ENCODE data around the gene DHFR.
A peak's percentile ranks its signal among the peaks of the same experiment; 100 is the strongest.

DHFR gene

DNA sequence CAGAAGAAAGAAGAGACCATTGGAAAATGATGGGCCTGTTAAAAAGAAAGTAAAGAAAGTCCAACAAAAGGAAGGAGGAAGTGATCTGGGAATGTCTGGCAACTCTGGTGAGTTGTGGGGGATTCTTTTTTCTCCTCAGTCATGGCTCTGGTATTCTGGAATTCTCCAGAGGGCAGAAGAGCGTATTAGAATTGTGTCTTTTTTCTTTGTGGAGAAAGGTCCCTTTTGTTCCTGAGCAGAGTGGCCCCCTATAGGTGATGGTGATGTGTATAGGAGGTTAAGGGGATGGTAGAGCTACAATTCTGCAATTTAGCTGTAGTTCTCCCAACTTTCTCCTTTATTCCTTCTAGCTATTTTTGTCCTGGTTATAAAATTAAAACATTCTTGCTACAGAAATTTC lies 1.6 kb upstream of the DHFR start:
- H3K4me1 ChIP-seq (ENCODE audit: control insufficient read depth in 2 of 2, insufficient read depth in 2 of 2, low read length in 2 of 2), result peaks cover 5 to 15% of the 10 kb centered on the region in 2 donors
- H3K27ac ChIP-seq (ENCODE audit: low read depth in 2 of 2, low read length in 2 of 2), result no peak overlapping the region
- H3K9me3 ChIP-seq (ENCODE audit: control insufficient read depth in 2 of 2, low read length in 2 of 2), result no peaks in the 10 kb centered on the region
- no peak overlapping the region for H3K9ac ChIP-seq (ENCODE audit: low read depth in 1 of 2, low read length in 2 of 2)
- H3K27me3 ChIP-seq (ENCODE audit: control insufficient read depth in 2 of 2, insufficient read depth in 2 of 2, low read length in 2 of 2), result no peaks in the 10 kb centered on the region
- no peak overlapping the region for H3K4me3 ChIP-seq (ENCODE audit: low read length in 2 of 2)
- peaks cover 16 to 29% of the 10 kb centered on the region in 2 donors for H3K36me3 ChIP-seq (ENCODE audit: control insufficient read depth in 2 of 2, insufficient read depth in 2 of 2, low read length in 2 of 2)

DNA sequence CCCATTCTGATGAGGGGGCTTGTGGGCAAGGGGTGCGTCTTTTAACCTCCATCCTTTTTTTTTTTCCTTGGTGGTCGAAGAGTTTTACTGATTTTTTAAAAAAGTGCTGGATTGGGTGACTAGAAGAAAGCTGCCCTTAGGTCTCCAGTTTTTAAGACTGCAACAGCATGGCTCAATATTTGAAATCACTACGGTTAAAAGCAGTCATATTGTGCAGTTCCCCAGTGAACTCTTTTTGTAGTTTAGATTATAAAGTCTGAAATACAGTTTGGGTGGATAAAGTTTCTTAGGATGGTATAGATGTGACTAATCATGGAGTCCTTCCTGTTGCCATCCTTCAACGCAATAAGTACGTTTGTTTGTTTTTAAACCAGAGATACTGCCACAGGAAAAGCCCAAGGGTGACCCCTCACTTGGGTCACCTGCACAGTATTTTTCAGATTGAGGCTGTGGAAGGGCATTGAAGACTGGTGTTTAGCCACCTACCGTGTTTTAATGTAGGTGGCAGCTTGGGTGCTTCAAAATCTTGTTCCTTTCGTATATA lies 520 bp upstream of the DHFR start:
- Histone ChIP-seq H3K9ac (ENCODE audit: low read depth in 1 of 2, low read length in 2 of 2) (peak overlapping the region; percentile 38 to 69), H3K4me1 (ENCODE audit: control insufficient read depth in 2 of 2, insufficient read depth in 2 of 2, low read length in 2 of 2) (peaks cover 5 to 15% of the 10 kb centered on the region in 2 donors), H3K9me3 (ENCODE audit: control insufficient read depth in 2 of 2, low read length in 2 of 2) (no peaks in the 10 kb centered on the region), H3K27me3 (ENCODE audit: control insufficient read depth in 2 of 2, insufficient read depth in 2 of 2, low read length in 2 of 2) (no peaks in the 10 kb centered on the region), H3K4me3 (ENCODE audit: low read length in 2 of 2) (peak overlapping the region; percentile 67 to 76), H3K36me3 (ENCODE audit: control insufficient read depth in 2 of 2, insufficient read depth in 2 of 2, low read length in 2 of 2) (peaks cover 13 to 27% of the 10 kb centered on the region in 2 donors), H3K27ac (ENCODE audit: low read depth in 2 of 2, low read length in 2 of 2) (peak overlapping the region; percentile 91 to 95)

DNA sequence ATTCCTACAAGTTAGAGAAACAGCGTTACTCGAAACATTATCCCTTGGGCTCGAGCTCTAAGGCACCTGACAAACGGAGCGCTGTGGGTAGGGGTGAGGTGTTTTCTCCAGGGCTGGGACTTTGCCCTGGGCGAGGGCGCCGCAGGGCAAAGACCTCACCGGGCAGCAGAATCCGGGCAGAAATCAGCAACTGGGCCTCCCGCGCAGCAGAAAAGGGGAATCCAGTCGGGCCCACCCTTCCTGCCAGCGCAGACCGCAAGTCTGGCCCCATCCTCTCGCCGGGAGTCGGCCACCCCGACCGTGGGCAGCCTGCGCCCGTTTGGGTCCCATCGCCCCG lies 761 bp downstream of the DHFR start:
- peaks cover 5 to 15% of the 10 kb centered on the region in 2 donors for H3K4me1 ChIP-seq (ENCODE audit: control insufficient read depth in 2 of 2, insufficient read depth in 2 of 2, low read length in 2 of 2)
- peak overlapping the region; percentile 62 to 63 for H3K9ac ChIP-seq (ENCODE audit: low read depth in 1 of 2, low read length in 2 of 2)
- peaks cover 5 to 18% of the 10 kb centered on the region in 2 donors for H3K36me3 ChIP-seq (ENCODE audit: control insufficient read depth in 2 of 2, insufficient read depth in 2 of 2, low read length in 2 of 2)
- H3K27me3 ChIP-seq (ENCODE audit: control insufficient read depth in 2 of 2, insufficient read depth in 2 of 2, low read length in 2 of 2), result no peaks in the 10 kb centered on the region
- H3K27ac ChIP-seq (ENCODE audit: low read depth in 2 of 2, low read length in 2 of 2), result peak overlapping the region; percentile 73 to 95
- H3K4me3 ChIP-seq (ENCODE audit: low read length in 2 of 2), result peak overlapping the region; percentile 76
- H3K9me3 ChIP-seq (ENCODE audit: control insufficient read depth in 2 of 2, low read length in 2 of 2), result no peaks in the 10 kb centered on the region

DNA sequence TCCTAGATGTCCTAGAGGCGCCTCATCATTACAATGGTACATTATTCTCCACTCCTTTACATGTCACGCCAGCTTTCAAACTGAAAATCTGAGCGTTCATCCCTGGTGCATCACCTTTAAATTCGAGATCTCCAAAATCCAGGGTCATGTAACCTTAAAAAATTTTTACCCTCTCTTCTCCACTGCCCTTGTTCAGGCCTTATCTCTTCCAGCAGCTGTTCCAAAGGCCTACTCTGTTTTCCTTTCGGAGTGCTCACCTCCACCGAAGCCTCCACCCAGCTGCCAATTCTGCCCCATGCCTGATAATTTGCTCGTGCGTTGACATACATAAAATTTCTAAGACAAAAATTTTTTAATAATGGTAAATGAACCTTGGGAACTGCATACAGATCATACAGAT lies 1.3 kb downstream of the DHFR start:
- peaks cover 5 to 15% of the 10 kb centered on the region in 2 donors for H3K4me1 ChIP-seq (ENCODE audit: control insufficient read depth in 2 of 2, insufficient read depth in 2 of 2, low read length in 2 of 2)
- H3K9ac ChIP-seq (ENCODE audit: low read depth in 1 of 2, low read length in 2 of 2), result peak overlapping the region; percentile 62 to 63
- no peak overlapping the region for H3K27ac ChIP-seq (ENCODE audit: low read depth in 2 of 2, low read length in 2 of 2)
- no peaks in the 10 kb centered on the region for H3K27me3 ChIP-seq (ENCODE audit: control insufficient read depth in 2 of 2, insufficient read depth in 2 of 2, low read length in 2 of 2)
- peak overlapping the region; percentile 76 for H3K4me3 ChIP-seq (ENCODE audit: low read length in 2 of 2)
- H3K9me3 ChIP-seq (ENCODE audit: control insufficient read depth in 2 of 2, low read length in 2 of 2), result no peaks in the 10 kb centered on the region
- H3K36me3 ChIP-seq (ENCODE audit: control insufficient read depth in 2 of 2, insufficient read depth in 2 of 2, low read length in 2 of 2), result peaks cover 5 to 14% of the 10 kb centered on the region in 2 donors

DNA sequence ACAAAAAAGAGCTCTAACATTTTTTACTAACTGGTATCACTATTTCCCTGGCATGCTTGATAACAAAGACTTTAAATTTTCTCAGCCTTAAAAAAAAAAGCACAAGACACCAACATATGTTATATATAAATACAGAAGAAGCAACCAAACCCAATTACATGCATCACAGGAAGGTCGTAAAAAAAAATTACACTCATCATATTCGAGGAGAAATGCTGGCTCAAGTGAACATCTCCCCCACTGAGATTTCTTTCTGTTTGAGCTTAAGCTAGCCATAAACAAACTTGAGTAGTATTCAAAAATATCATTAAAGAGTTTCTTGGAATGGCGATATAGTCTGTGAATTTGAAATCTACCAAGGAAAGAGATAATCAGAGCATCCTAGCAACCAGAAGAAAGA lies 7.9 kb downstream of the DHFR start:
- Histone ChIP-seq H3K9me3 (ENCODE audit: control insufficient read depth in 2 of 2, low read length in 2 of 2) (no peaks in the 10 kb centered on the region), H3K27me3 (ENCODE audit: control insufficient read depth in 2 of 2, insufficient read depth in 2 of 2, low read length in 2 of 2) (no peaks in the 10 kb centered on the region), H3K4me1 (ENCODE audit: control insufficient read depth in 2 of 2, insufficient read depth in 2 of 2, low read length in 2 of 2) (no peaks in the 10 kb centered on the region), H3K4me3 (ENCODE audit: low read length in 2 of 2) (no peak overlapping the region), H3K27ac (ENCODE audit: low read depth in 2 of 2, low read length in 2 of 2) (no peak overlapping the region), H3K36me3 (ENCODE audit: control insufficient read depth in 2 of 2, insufficient read depth in 2 of 2, low read length in 2 of 2) (peaks cover 0 to 7% of the 10 kb centered on the region in 2 donors), H3K9ac (ENCODE audit: low read depth in 1 of 2, low read length in 2 of 2) (no peak overlapping the region)

DNA sequence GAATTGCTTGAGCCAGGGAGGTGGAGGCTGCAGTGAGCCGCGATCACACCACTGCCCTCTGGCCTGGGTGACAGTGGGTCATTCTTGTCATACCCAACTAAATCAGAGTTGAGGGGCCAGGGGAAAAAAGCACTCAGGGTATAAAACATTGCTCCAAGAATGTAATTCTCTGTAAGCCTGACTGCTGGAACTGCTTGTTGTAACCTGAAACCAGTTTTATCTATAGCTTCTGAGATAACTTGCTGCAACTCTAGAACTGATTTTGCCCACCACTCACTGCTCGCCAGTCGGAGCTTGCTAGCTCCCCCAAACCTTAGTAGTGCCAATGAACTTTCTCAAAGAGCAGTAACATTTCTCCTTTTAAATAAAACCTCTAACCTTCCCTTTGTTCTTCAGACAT lies 9.9 kb downstream of the DHFR start:
- no peaks in the 10 kb centered on the region for H3K9me3 ChIP-seq (ENCODE audit: control insufficient read depth in 2 of 2, low read length in 2 of 2)
- no peaks in the 10 kb centered on the region for H3K27me3 ChIP-seq (ENCODE audit: control insufficient read depth in 2 of 2, insufficient read depth in 2 of 2, low read length in 2 of 2)
- peaks cover 0 to 17% of the 10 kb centered on the region in 2 donors for H3K36me3 ChIP-seq (ENCODE audit: control insufficient read depth in 2 of 2, insufficient read depth in 2 of 2, low read length in 2 of 2)
- H3K4me3 ChIP-seq (ENCODE audit: low read length in 2 of 2), result no peak overlapping the region
- H3K27ac ChIP-seq (ENCODE audit: low read depth in 2 of 2, low read length in 2 of 2), result no peak overlapping the region
- no peaks in the 10 kb centered on the region for H3K4me1 ChIP-seq (ENCODE audit: control insufficient read depth in 2 of 2, insufficient read depth in 2 of 2, low read length in 2 of 2)
- H3K9ac ChIP-seq (ENCODE audit: low read depth in 1 of 2, low read length in 2 of 2), result no peak overlapping the region

DNA sequence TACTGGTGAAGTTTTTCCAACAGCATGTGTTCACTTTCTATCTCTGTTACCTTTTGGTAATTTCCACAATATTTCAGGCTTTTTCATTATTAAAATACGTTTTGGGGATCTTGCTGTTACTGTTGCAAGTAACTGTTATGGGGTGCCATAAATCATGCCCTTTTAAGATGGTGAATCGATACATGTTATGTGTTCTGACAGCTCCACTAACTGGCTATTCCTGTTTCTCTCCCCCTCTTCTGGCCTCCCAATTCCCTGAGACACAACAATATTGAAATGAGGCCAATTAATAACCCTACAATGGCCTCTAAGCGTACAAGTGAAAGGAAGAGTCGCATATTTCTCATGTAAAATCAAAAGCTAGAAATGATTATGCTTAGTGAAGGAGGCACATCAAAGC lies 13.4 kb downstream of the DHFR start:
- Histone ChIP-seq H3K4me3 (ENCODE audit: low read length in 2 of 2) (no peak overlapping the region), H3K4me1 (ENCODE audit: control insufficient read depth in 2 of 2, insufficient read depth in 2 of 2, low read length in 2 of 2) (no peaks in the 10 kb centered on the region), H3K9ac (ENCODE audit: low read depth in 1 of 2, low read length in 2 of 2) (no peak overlapping the region), H3K36me3 (ENCODE audit: control insufficient read depth in 2 of 2, insufficient read depth in 2 of 2, low read length in 2 of 2) (peaks cover 4 to 16% of the 10 kb centered on the region in 2 donors), H3K27ac (ENCODE audit: low read depth in 2 of 2, low read length in 2 of 2) (no peak overlapping the region), H3K9me3 (ENCODE audit: control insufficient read depth in 2 of 2, low read length in 2 of 2) (no peaks in the 10 kb centered on the region), H3K27me3 (ENCODE audit: control insufficient read depth in 2 of 2, insufficient read depth in 2 of 2, low read length in 2 of 2) (no peaks in the 10 kb centered on the region)

DNA sequence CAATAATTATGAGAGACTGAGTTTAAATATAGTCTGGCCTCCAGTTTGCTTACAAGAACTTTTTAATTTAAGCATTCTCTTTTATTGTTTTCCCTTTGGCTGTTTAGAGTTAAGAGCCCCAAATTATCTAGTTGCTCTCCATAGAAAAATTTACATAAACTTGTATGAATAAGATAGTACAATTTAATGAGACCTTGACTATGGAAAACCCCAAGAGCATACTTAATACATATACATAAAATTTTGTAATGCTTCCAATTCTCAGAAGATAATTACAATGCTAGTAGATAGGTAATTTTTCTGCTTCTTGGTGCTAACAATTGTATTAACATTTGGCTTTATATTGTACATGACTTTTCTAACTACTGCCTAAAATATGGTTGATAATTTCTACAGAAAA lies 20.6 kb downstream of the DHFR start:
- Histone ChIP-seq H3K36me3 (ENCODE audit: control insufficient read depth in 2 of 2, insufficient read depth in 2 of 2, low read length in 2 of 2) (peaks cover 4 to 10% of the 10 kb centered on the region in 2 donors), H3K9me3 (ENCODE audit: control insufficient read depth in 2 of 2, low read length in 2 of 2) (no peaks in the 10 kb centered on the region), H3K27ac (ENCODE audit: low read depth in 2 of 2, low read length in 2 of 2) (no peak overlapping the region), H3K9ac (ENCODE audit: low read depth in 1 of 2, low read length in 2 of 2) (no peak overlapping the region), H3K4me3 (ENCODE audit: low read length in 2 of 2) (no peak overlapping the region), H3K27me3 (ENCODE audit: control insufficient read depth in 2 of 2, insufficient read depth in 2 of 2, low read length in 2 of 2) (no peaks in the 10 kb centered on the region), H3K4me1 (ENCODE audit: control insufficient read depth in 2 of 2, insufficient read depth in 2 of 2, low read length in 2 of 2) (no peaks in the 10 kb centered on the region)

DNA sequence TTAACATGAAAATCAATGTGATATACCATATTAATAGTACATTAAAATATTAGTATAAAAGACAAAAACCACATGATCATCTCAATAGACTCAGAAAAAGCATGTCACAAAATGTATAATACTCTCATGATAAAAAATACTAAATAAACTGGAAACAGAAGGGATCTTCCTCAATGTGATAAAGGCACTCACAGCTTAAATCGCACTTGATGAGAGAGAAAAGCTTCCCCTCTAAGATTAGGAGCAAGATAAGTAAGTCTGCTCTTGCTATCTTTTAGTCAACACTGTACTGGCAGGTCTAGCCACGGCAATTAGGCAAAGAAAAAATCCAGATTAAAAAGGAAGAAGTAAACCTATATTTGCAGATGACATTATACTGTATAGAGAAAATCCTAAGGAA lies 22.1 kb downstream of the DHFR start:
- Histone ChIP-seq H3K4me3 (ENCODE audit: low read length in 2 of 2) (no peak overlapping the region), H3K27ac (ENCODE audit: low read depth in 2 of 2, low read length in 2 of 2) (no peak overlapping the region), H3K27me3 (ENCODE audit: control insufficient read depth in 2 of 2, insufficient read depth in 2 of 2, low read length in 2 of 2) (no peaks in the 10 kb centered on the region), H3K9me3 (ENCODE audit: control insufficient read depth in 2 of 2, low read length in 2 of 2) (no peaks in the 10 kb centered on the region), H3K9ac (ENCODE audit: low read depth in 1 of 2, low read length in 2 of 2) (no peak overlapping the region), H3K36me3 (ENCODE audit: control insufficient read depth in 2 of 2, insufficient read depth in 2 of 2, low read length in 2 of 2) (peaks cover 4 to 10% of the 10 kb centered on the region in 2 donors), H3K4me1 (ENCODE audit: control insufficient read depth in 2 of 2, insufficient read depth in 2 of 2, low read length in 2 of 2) (no peaks in the 10 kb centered on the region)

DNA sequence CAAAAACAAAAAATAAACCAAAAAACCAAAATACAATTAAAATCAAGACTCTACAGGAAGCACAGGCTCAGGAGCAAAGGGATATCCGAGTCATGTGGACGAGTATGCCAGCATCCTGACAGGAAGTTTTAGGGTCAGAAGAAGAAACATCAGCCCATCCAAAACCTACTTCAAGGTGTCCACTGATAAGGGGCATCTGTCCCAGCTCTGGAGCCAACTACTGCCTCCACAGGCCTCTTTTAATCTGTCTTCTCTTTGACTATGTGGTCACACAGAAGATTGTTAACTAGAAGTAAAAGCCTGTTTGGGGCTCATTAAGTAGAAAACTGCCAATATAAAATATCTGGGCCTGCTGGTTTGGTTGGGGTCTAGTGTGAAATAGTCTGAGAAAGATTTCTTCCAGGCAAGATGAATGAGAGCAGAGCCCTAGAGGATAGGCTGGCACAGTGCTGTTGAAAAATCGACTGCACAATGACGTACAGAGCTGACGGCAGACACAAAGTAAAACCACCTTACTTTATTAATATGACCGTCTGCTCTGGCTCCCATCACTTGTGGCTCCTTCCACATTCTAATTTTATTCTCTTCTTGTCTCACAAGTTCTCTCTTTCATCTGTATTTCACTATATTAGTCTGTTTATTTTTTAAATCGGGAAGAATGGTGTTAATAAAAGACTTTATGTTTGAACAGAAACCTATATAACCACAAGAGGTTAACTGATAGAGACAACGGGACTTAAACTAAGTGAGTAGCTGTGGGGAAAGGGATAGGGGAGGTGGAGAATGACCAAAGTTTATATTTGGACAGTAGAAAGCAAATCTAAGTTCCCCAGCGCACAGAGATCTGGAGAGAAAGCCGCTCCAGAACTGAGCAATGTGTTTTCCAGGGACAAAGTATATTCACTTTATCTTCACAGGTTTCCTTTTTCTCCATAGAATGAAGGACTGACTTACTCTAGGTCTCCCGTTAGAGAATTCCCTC lies 23.2 kb downstream of the DHFR start:
- no peaks in the 10 kb centered on the region for H3K9me3 ChIP-seq (ENCODE audit: control insufficient read depth in 2 of 2, low read length in 2 of 2)
- H3K27ac ChIP-seq (ENCODE audit: low read depth in 2 of 2, low read length in 2 of 2), result no peak overlapping the region
- no peaks in the 10 kb centered on the region for H3K4me1 ChIP-seq (ENCODE audit: control insufficient read depth in 2 of 2, insufficient read depth in 2 of 2, low read length in 2 of 2)
- peaks cover 0 to 10% of the 10 kb centered on the region in 2 donors for H3K36me3 ChIP-seq (ENCODE audit: control insufficient read depth in 2 of 2, insufficient read depth in 2 of 2, low read length in 2 of 2)
- H3K9ac ChIP-seq (ENCODE audit: low read depth in 1 of 2, low read length in 2 of 2), result no peak overlapping the region
- H3K4me3 ChIP-seq (ENCODE audit: low read length in 2 of 2), result no peak overlapping the region
- H3K27me3 ChIP-seq (ENCODE audit: control insufficient read depth in 2 of 2, insufficient read depth in 2 of 2, low read length in 2 of 2), result no peaks in the 10 kb centered on the region

Data from mucosa of rectum (tissue), 2 donors.